ENCODE data around the gene HPCAL4.
A peak's percentile ranks its signal among the peaks of the same experiment; 100 is the strongest.

Gene HPCAL4

DNA sequence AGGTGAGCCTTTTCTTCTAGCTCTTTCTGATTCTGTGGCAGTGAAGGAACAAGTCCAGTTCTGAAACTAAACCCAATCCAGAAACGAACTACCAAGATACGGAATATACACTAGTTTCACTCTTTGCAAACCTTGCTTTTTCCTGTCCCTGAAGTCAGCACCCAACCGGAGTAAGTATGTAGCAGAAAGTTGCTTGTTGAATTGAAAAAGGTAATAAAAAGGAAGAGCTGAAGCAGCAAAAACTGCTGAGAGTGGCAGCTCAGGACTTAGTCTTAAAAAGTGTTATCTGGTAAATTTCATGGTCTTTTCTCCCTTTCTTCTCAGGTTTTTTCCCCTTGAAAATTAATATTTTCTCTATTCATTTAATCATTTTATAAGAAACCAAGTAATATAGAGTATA is 9.9 kb downstream of the HPCAL4 start:
- DNase-seq (ENCODE audit: low read depth, low spot score), result no peak
- H3K4me3 ChIP-seq (ENCODE audit: low read length), result no peak overlapping the region

DNA sequence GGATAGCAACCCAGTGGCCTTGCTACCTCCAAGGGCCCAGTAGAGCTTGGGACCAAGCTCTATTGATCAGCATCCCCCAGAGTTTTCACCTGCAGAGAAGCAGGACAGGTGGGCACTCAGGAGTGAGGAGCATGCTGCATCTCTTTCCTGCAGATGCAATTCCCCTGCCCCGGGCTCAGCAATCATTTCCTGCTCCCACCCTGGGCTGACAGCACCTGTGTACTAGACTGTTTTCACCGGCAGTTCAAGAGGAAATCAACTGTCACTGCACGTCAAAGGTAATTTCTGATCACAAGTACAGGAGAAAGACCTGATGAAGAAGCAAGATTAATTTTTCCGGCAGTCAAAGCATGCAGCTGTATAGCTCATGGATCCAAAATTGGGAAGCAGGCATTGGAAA is 10.5 kb downstream of the HPCAL4 start:
- H3K4me3 ChIP-seq (ENCODE audit: low read length), result no peak overlapping the region
- DNase-seq (ENCODE audit: low read depth, low spot score), result peak; percentile 27

- no peak for DNase-seq (ENCODE audit: low read depth, low spot score)
- H3K4me3 ChIP-seq (ENCODE audit: low read length), result no peak overlapping the region
Measured at GRCh38 chr1:39679821-39680220, 11.4 kb downstream of the HPCAL4 start.

- no peak for DNase-seq (ENCODE audit: low read depth, low spot score)
- no peak overlapping the region for H3K4me3 ChIP-seq (ENCODE audit: low read length)
Measured at GRCh38 chr1:39678889-39679288, 12.3 kb downstream of the HPCAL4 start.

DNA sequence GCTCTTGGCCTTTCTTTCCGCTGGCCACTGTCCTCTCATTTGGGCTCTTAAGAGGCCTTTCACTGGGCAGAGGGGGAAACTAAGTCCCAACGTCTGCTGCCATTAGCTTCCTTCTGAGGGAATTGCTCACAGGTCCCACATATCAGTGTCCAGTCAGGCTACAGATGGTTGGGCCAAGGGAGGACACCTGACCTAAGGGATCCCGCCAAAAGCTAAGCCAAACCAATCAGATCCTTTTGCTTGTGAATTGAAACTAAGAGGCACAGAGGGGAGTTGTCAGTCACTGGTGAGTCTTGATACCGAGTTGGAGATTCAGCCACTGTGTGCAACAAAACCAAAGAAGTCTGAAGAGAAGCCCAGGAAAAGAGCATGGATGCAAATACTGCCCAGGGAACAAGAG is 13.6 kb downstream of the HPCAL4 start:
- H3K4me3 ChIP-seq (ENCODE audit: low read length), result no peak overlapping the region

DNA sequence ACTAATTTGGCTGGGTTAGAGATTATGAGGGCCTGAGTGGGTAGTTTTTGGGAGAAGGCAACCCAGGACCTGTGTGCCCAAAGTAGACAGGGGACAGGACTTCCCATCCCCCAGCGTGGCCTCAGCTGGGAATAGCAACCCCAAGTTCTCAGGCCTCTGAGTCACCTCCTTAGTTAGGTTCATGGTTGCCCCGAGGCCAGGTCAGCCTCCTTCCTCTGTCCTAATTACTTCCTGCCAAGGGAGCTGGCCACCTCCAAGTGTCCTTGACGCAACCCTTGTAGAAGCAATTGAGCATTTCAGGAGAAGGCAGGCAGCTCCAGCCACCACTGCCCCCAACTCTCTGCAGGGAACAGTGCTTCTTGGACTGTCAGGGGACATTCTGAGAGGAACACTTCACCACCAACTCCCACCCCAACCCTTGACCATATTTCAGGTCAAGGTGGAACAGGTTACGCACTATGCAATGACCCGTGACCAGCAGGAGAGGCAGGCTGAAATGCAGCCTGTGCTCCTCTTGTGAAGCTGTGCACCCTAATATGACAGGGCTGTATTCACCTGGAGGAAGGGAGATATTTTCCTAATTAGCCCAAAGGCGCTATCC is 14.2 kb downstream of the HPCAL4 start:
- no peak overlapping the region for H3K4me3 ChIP-seq (ENCODE audit: low read length)
- no peak for DNase-seq (ENCODE audit: low read depth, low spot score)

More for the DNA sequence above, 13.6 kb downstream of the HPCAL4 start:
- no peak for DNase-seq (ENCODE audit: low read depth, low spot score)

DNA sequence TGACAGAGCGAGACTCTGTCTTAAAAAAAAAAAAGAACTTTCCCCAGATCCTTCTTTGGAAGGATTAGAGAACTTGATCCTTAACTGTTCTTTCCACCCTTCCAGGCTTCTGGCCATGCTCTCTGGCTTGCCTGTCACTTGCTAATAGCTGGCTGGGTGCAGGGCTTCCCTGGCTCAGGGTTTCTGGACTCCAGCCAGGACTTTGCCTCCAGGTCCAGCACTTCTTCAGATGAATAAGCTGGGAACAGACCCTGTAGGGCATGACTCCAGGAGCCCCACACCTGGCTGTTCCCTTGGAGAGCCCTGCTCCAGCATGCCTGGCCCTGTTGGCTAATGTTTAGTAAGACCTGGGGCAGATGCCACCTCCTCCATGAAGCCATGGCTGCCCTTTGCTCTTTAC is 16.0 kb downstream of the HPCAL4 start:
- no peak overlapping the region for H3K4me3 ChIP-seq (ENCODE audit: low read length)
- no peak for DNase-seq (ENCODE audit: low read depth, low spot score)

DNA sequence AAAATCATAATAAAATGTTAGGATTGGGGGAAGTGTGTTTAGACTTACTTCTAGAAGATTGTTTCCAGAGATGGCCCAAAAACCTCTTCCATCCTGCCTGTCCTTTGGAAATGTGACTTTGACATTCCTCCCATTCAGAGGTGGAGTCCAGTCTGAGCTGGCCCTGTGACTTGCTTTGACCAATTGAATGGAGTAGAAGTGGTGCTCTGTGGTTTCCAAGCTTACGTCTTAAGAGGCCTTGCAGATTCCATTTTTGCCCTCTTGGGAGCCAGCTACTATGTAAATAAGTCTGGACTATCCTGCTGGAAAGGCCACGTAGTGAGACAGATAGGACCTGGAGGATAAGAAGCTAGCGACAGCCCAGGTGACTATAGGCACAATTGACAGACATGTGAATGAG is 18.0 kb downstream of the HPCAL4 start:
- no peak for DNase-seq (ENCODE audit: low read depth, low spot score)
- no peak overlapping the region for H3K4me3 ChIP-seq (ENCODE audit: low read length)

DNA sequence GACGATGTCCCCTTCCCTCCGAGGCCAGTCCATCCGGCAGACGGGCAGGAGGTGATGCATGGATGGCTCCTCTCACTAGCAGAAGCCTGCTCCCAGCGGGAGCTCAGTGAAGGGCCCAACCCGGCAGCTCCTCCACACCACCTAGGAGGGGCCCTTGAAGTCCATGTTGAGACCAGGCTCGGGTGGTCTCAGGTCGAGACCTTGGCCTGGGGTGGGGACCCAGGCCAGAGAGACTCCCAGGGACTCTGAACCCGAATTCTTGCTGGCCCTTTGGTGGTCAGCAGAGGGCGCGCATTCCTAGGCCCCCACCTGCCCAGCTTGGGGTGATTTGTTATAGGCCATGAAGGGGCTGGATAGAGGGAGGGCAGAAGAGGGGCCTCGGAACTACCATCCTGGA is 18.7 kb downstream of the HPCAL4 start:
- no peak overlapping the region for H3K4me3 ChIP-seq (ENCODE audit: low read length)
- DNase-seq (ENCODE audit: low read depth, low spot score), result no peak

DNA sequence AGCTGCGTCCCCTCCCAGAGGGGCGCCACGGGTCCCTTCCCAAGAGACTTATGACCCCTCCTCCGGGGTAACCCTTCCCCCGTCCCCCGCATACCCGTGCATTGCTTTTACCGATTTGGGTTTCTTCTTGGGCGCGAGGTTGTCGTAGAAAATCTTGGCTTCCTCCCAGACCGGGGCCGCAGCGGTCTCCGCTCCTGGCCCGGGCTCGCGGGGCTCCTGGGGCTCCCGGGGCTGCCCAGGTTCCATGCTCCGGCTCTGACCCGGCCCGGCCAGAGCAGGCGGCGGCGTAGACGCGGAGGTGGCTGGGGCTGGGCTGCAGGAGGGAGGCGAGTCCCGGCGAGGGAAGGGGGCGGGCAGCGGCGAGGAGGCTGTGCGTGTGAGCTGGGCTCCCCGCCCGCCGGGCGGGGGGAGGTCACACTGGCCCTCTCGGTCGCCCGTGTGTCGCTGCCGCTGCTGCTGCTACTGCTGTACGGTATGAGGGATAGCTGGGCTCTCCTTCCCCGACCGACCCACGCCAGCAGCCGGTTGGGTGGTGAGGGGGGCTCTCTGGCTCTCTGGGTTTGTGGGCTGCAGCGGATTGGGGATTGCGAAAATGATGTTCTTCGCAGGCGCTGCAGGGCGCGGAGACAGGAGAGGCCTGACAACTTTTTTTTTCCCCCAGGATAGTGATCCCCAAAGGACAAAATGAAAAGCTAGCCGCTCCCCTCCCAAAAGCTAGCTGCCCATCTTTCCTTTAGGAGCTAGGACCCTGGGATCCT is 19.3 kb downstream of the HPCAL4 start, which contains the start of gene NT5C1A:
Gene NT5C1A, minus strand, starts transcription at position 315 of the 758 bp plus-strand sequence. Its CDS starts 69 bp downstream, at position 246.
- no peak for DNase-seq (ENCODE audit: low read depth, low spot score)
- peak within 1 kb of the TSS; percentile 27 for H3K4me3 ChIP-seq (ENCODE audit: low read length)

DNA sequence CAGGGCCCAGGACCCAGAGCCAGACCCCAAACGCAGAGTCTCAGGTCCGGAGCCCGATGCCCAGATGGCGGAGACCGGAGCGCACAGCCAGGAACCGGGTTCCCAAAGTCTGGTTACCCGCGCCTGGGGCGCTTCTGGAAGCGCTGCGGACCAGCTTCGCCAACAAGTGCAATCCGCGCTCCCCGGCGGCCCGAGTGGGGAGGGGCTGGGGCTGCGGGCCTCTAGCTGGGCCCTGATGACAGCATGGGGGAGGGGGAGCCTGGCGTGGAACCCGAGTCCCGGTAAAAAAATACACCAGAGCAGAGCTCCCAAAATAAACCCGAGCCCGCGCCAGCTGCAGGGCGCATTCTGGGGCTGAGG is 19.8 kb downstream of the HPCAL4 start:
- DNase-seq (ENCODE audit: low read depth, low spot score), result no peak
- peak overlapping the region; percentile 27 for H3K4me3 ChIP-seq (ENCODE audit: low read length)

DNA sequence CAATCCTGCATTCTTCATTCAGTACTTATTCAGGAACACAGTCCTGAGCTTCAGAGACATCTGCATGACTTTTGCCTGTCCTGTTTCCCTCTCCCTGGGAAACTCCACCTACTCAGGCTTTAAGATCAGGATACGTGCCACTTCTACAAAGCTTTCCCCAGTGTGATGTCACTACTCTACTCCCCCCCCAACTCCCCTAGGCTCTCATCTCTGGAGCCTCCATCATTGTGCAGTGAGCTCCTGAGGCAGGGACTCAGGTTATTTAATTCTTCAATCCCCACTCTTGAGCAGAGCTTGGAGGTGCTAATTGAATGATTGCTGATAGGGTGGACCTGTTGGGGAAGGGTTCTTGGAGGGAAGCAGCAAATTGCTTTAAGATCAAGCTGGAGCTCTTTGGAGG is 20.5 kb downstream of the HPCAL4 start:
- DNase-seq (ENCODE audit: low read depth, low spot score), result no peak
- H3K4me3 ChIP-seq (ENCODE audit: low read length), result no peak overlapping the region

DNA sequence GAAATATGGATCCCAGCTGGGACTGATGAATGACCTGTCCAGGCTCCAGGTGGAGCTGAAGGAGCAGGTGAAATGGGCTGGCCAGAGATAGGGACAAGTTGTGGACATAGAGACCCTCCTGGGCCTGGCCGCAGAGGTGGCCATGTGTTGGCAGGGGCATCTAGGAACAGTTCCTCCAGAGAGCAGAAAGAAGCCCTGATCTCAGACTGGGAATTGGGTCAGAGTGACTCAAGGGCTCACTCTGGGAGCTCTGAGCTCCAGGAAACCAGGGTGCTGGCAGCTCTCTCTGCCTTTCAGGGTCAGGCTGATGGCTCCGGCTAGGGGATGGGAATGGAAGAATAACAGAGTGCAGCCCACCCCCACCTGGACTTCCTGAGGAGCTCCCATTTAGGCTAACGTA is 22.3 kb downstream of the HPCAL4 start:
- no peak overlapping the region for H3K4me3 ChIP-seq (ENCODE audit: low read length)
- no peak for DNase-seq (ENCODE audit: low read depth, low spot score)

GRCh38 chr1:39668111-39668510 is 23.1 kb downstream of the HPCAL4 start:
- H3K4me3 ChIP-seq (ENCODE audit: low read length), result no peak overlapping the region
- DNase-seq (ENCODE audit: low read depth, low spot score), result no peak

DNA sequence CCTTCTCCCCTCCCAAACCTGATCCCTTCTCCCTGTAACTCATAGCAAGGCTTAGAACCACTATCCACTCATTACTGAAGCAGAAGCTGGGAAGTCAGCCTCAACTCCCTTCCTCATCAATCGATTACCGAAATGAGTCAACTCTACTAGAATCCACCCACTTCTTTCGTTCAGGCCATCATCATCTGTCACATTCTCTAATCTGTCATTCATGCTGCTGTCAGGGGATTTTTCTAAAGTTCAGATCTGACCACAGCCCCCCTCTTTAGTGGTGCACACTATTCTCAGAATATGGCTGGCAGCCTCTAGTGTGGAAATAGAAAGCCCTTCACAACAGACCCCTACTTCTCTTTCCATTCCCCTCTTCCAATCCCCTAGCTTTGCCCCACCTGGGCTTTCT is 24.5 kb downstream of the HPCAL4 start:
- DNase-seq (ENCODE audit: low read depth, low spot score), result no peak
- H3K4me3 ChIP-seq (ENCODE audit: low read length), result no peak overlapping the region

- DNase-seq (ENCODE audit: low read depth, low spot score), result no peak
- no peak overlapping the region for H3K4me3 ChIP-seq (ENCODE audit: low read length)
Measured at GRCh38 chr1:39663559-39663958, 27.7 kb downstream of the HPCAL4 start.

DNA sequence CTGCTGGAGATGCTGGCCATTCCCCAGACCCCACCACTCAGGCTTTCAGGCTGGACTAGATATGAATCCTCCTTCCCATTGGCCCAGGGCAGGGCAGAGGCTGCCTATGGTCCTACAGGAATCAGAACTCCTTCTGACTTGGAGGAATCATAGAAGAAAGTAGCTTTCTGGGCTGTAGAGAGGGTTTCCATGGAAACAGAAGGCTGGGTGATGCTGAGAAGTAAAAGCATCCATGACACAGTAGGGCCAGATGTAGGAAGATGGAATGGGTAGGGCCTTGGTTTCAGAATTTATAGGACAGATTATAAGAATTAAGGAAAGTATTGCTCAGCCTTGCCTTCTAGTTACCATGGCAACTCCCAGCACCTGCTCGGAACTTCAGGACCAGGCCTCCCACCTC is 28.4 kb downstream of the HPCAL4 start:
- no peak overlapping the region for H3K4me3 ChIP-seq (ENCODE audit: low read length)

DNA sequence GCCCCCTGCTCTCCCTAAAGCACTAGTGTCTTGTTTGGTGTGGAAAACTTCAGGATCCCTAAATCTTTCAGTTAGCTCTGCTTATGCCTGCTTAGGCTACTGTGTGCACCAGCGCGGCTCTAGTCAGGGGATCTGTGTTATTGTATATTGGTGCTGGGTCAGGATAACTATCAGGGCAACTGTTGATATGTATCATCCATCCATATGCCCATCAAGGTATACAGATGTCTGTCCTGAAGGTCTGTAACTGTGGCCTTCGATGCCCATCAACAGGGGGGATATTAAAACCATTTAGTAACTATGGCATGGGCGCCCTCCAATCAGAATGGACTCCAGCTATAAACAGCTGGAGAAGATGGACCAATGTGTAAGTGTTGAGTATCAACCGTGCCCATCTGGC is 31.7 kb downstream of the HPCAL4 start:
- no peak overlapping the region for H3K4me3 ChIP-seq (ENCODE audit: low read length)
- DNase-seq (ENCODE audit: low read depth, low spot score), result no peak

More for the DNA sequence above, 28.4 kb downstream of the HPCAL4 start:
- no peak for DNase-seq (ENCODE audit: low read depth, low spot score)

DNA sequence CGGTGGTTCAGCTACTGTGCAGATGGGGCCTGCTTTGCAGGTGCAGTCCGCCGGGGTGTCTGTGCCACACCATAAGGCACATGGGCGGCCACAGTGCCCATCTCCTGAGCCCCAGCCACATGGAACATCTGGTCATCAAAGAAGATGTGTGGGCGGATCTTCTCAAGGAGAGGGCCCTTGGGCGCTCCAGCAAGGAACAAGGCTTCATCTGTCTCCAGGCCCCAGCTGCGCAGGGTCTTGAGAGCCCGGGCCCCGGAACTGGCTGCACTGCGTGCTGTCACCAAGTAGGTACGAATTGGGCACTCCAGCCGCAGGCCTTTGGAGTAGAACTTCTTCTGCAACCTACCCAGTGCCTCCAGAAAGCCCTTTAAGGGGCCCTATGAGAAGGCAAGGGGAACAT is 32.1 kb downstream of the HPCAL4 start:
- H3K4me3 ChIP-seq (ENCODE audit: low read length), result no peak overlapping the region
- DNase-seq (ENCODE audit: low read depth, low spot score), result no peak

GRCh38 chr1:39657923-39658485 is 33.2 kb downstream of the HPCAL4 start:
- peak; percentile 77 for DNase-seq (ENCODE audit: low read depth, low spot score)
- H3K4me3 ChIP-seq (ENCODE audit: low read length), result peak overlapping the region; percentile 45

- DNase-seq (ENCODE audit: low read depth, low spot score), result no peak
- H3K4me3 ChIP-seq (ENCODE audit: low read length), result peak overlapping the region; percentile 45; the same call in 1 of the 2 replicates
Measured at GRCh38 chr1:39657402-39657801, 33.8 kb downstream of the HPCAL4 start.
